GM10248 (cell line): Measurements from ENCODE around the gene ONECUT3.

Experiments used
- CTCF ChIA-PET: fragments of 300-600 bp; sonication (Branson Sonifier 250); formaldehyde crosslinking; extraction: SDS; loops from one replicate; lab custom pipeline; 2021; ENCODE audit warnings: antibody characterized with exemption; lab: Yijun Ruan, JAX
- POLR2A ChIA-PET: fragments of 350-650 bp; sonication (Branson Sonifier 250); formaldehyde crosslinking; extraction: SDS; loops from one replicate; lab custom pipeline; 2020; ENCODE audit warnings: antibody characterized with exemption; lab: Yijun Ruan, JAX
- DNase-seq: peaks from one replicate; pipeline ENCODE4 v3.0.0; 2012; ENCODE audit errors: extremely low spot score
- CTCF ChIP-seq: IDR thresholded peaks from 2 replicates; pipeline ENCODE4 v1.5.1; 2012; ENCODE audit warnings: mild to moderate bottlenecking, low read depth; ENCODE audit errors: extremely low read depth, missing control alignments, control extremely low read depth

Gene ONECUT3

GRCh38 chr19:1824252-1824622 is 70.9 kb downstream of the ONECUT3 start:
- no peak for TF ChIP-seq CTCF
- DNase-seq, result no peak
- ChIA-PET CTCF (interaction anchor here (7.7 to 10.1 kb wide), 2 partner anchors 8 to 13 kb away, joined by 51 to 152 read pairs; no protein-coding TSS in a partner anchor), POLR2A (no interaction called here)

GRCh38 chr19:1825909-1826556 is 72.7 kb downstream of the ONECUT3 start:
- ChIA-PET CTCF (interaction anchor here (0.7 to 10.1 kb wide), 45 partner anchors 9 to 609 kb away, joined by 3 to 152 read pairs (median 4); partner anchors contain the start of genes REEP6 and TCF3), POLR2A (interaction anchor here (0.8 kb wide), 1 partner anchor 10 kb away, joined by 11 read pairs; no protein-coding TSS in a partner anchor)
- peak; percentile 96 for TF ChIP-seq CTCF
- peak; percentile 90 for DNase-seq

GRCh38 chr19:1826557-1827521 is 73.5 kb downstream of the ONECUT3 start:
- DNase-seq, result no peak
- no peak for TF ChIP-seq CTCF
- ChIA-PET CTCF (interaction anchor here (0.8 to 10.1 kb wide), 40 partner anchors 10 to 609 kb away, joined by 3 to 152 read pairs (median 4); partner anchors contain the start of genes REEP6 and TCF3), POLR2A (no interaction called here)

- ChIA-PET POLR2A (no interaction called here), CTCF (interaction anchor here (0.9 to 10.1 kb wide), 5 partner anchors 10 to 149 kb away, joined by 3 to 152 read pairs (median 5); no protein-coding TSS in a partner anchor)
- DNase-seq, result no peak
- no peak for TF ChIP-seq CTCF
These were observed 74.4 kb downstream of the ONECUT3 start for GRCh38 chr19:1827566-1828278.

GRCh38 chr19:1828279-1829238 is 75.3 kb downstream of the ONECUT3 start:
- DNase-seq, result no peak
- POLR2A ChIA-PET, result no interaction called here
- no peak for TF ChIP-seq CTCF
- CTCF ChIA-PET, result interaction anchor here (0.9 to 10.1 kb wide), 5 partner anchors 9 to 283 kb away, joined by 3 to 152 read pairs (median 8); no protein-coding TSS in a partner anchor
